Endothelial cell of umbilical vein (primary cell): ENCODE data around the gene HCFC1.

Experiments used
- EZH2 ChIP-seq: IDR thresholded peaks from 2 replicates; pipeline ENCODE4 v1.6.1; 2012; ENCODE audit warnings: borderline replicate concordance, low read depth, mild to moderate bottlenecking, moderate library complexity, low read length, inconsistent platforms; ENCODE audit not compliant: severe bottlenecking
- FOS ChIP-seq: IDR thresholded peaks from 2 replicates; pipeline ENCODE4 v1.6.1; 2011; ENCODE audit warnings: mild to moderate bottlenecking, low read length, moderate library complexity, borderline replicate concordance; ENCODE audit not compliant: insufficient read depth
- GATA2 ChIP-seq: IDR thresholded peaks from 2 replicates; pipeline ENCODE4 v1.7.0; 2011; ENCODE audit warnings: low read depth, mild to moderate bottlenecking, moderate library complexity, mixed read lengths, low read length; ENCODE audit not compliant: insufficient read length, insufficient read depth
- JUN ChIP-seq: IDR thresholded peaks from 2 replicates; pipeline ENCODE4 v1.6.1; 2011; ENCODE audit warnings: borderline replicate concordance, low read depth; ENCODE audit not compliant: insufficient read length, insufficient read depth
- MYC ChIP-seq: IDR thresholded peaks from one replicate; pipeline ENCODE4 v1.6.1; 2011; ENCODE audit warnings: mild to moderate bottlenecking, low read depth, low read length
- POLR2A ChIP-seq: IDR thresholded peaks from 2 replicates; pipeline ENCODE4 v1.6.1; 2012; ENCODE audit warnings: low read depth, mild to moderate bottlenecking, control low read depth, low read length
- POLR2AphosphoS5 ChIP-seq: IDR thresholded peaks from 2 replicates; pipeline ENCODE4 v1.6.1; 2012; ENCODE audit warnings: low read depth, mild to moderate bottlenecking, control low read depth, low read length, moderate library complexity; ENCODE audit not compliant: insufficient read depth
- TF ChIP-seq, protein P1 (sequence below), 2 donors: IDR thresholded peaks; 1 replicate in 1 of 2; 2 replicates in 1 of 2; pipeline ENCODE4 v1.5.1; 2011; ENCODE audit warnings: low read length in 2 of 2, mild to moderate bottlenecking in 2 of 2, moderate library complexity in 2 of 2, control low read depth in 1 of 2, inconsistent platforms in 1 of 2, low read depth in 1 of 2; ENCODE audit not compliant: insufficient read depth in 1 of 2; ENCODE audit errors: extremely low read depth in 1 of 2
- TF ChIP-seq, protein P2 (sequence below): IDR thresholded peaks from 2 replicates; pipeline ENCODE4 v1.6.1; 2011; ENCODE audit not compliant: insufficient read depth, insufficient read length

GRCh38 chrX:153911798-153912197, 59.8 kb downstream of the HCFC1 start:
- TF ChIP-seq, protein P1, sequence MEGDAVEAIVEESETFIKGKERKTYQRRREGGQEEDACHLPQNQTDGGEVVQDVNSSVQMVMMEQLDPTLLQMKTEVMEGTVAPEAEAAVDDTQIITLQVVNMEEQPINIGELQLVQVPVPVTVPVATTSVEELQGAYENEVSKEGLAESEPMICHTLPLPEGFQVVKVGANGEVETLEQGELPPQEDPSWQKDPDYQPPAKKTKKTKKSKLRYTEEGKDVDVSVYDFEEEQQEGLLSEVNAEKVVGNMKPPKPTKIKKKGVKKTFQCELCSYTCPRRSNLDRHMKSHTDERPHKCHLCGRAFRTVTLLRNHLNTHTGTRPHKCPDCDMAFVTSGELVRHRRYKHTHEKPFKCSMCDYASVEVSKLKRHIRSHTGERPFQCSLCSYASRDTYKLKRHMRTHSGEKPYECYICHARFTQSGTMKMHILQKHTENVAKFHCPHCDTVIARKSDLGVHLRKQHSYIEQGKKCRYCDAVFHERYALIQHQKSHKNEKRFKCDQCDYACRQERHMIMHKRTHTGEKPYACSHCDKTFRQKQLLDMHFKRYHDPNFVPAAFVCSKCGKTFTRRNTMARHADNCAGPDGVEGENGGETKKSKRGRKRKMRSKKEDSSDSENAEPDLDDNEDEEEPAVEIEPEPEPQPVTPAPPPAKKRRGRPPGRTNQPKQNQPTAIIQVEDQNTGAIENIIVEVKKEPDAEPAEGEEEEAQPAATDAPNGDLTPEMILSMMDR (IDR thresholded peaks at IDR 0.05; ENCODE audit: extremely low read depth in 1 of 2, insufficient read depth in 1 of 2, low read depth in 1 of 2, low read length in 2 of 2) = no peak
- TF ChIP-seq EZH2 (no peak), POLR2A (no peak), POLR2AphosphoS5 (no peak), FOS (no peak), JUN (no peak), GATA2 (no peak), MYC (no peak)
- TF ChIP-seq, protein P2, sequence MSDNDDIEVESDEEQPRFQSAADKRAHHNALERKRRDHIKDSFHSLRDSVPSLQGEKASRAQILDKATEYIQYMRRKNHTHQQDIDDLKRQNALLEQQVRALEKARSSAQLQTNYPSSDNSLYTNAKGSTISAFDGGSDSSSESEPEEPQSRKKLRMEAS = no peak
